GM21576 (cell line): ENCODE measurements around the gene NR3C1.

ENCODE experiments used
- ATAC-seq: cut with Tn5 transposase; IDR thresholded peaks from one replicate; pipeline ENCODE4 v1.9.1; 2021; ENCODE audit warnings: mild to moderate bottlenecking, moderate library complexity; ENCODE audit not compliant: unreplicated experiment

Gene NR3C1

GRCh38 chr5:143426437-143426991, 23.0 kb upstream of the NR3C1 start:
- no peak for ATAC-seq

- ATAC-seq: no peak
These were observed 22.3 kb upstream of the NR3C1 start for GRCh38 chr5:143425835-143426234.

DNA sequence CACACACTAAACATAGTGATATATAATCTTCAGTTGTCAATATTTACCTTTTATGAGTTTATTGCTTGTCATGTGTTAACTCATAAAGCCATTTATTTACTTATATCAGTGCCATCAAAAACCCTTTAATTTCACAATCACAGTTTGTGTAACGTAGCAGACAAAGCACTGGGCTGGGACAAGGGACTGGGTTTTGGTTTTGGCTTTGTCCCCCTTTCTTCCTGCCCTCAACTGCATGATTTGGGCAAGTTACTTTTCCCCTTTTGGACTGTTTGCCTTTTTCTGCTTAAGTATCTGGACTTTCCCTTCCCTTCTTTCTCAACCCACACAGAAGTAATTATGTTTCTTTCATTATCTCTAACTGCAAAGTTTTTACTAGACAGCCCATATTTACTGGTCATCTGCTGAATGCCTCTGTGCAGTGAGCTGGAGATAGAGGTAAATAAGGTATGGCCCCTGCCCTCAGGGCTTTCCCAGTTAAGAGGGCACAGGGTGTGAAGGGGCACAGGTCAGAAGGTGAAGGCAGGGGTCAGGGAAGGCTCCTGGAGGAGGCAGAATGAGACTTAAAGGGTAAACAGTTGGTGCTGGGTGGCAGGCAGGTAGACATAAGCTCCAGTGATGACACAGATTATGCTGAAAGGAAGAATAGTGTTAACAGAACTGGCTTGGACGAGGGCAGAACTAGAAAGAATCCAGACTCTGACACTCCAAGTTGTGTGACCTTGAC, 14.8 kb upstream of the NR3C1 start:
- peak; percentile 47 for ATAC-seq

- ATAC-seq: no peak
These were observed 14.1 kb upstream of the NR3C1 start for GRCh38 chr5:143417503-143418139.

GRCh38 chr5:143416411-143416810, 12.9 kb upstream of the NR3C1 start:
- ATAC-seq: no peak

GRCh38 chr5:143413958-143414669, 10.6 kb upstream of the NR3C1 start:
- ATAC-seq: peak; percentile 72

DNA sequence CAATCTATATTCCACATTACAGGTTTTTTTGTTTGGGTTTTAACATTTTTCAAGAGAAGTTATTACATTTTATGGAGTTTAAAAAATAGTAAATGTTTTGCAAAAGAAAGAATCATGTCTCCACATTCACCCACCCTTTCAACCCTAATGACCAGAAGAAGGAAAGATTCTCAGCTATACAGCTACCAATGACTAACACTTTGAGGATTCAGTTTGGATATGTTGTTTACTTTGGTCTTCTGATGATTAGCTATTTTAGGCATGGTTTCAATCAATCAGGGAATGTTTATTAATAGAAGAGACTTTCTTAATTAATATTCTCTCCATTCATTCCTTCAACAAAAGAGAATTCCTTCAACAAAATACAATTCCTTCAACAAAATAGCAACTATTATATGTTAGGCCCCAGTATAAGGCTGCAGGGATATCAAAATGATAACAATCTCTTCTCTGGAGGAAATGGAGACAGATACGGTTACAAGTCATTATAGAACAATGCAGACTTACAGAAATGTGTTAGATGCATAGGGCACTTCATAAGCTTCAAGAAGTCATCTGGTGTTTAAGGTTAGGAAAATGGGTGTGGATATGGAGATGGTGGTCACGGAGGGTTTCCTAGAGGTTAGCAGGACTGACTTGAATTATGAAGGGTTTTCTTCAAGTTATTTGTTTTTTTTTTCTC, 9.3 kb upstream of the NR3C1 start:
- ATAC-seq: no peak

DNA sequence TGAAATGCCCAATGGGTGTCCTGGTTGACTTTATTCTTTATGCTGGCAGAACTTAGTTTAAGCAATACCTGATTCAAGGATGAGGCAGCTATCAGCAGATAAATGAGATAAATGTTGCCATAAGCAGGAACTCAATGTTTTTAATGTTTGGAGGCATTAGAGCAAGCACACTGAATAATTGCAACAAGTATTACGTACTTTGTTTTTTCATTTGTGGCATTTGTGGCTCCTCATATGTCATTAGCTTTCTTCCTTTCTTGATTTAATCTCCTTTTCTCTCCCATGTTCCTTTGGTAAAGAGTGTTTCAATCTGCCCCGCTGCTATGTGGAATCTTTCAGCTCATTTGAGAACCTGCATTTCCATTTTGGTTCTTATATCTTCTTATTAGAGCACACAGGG, 6.4 kb upstream of the NR3C1 start:
- ATAC-seq: no peak

GRCh38 chr5:143406408-143406807, 2.9 kb upstream of the NR3C1 start:
- ATAC-seq: no peak

DNA sequence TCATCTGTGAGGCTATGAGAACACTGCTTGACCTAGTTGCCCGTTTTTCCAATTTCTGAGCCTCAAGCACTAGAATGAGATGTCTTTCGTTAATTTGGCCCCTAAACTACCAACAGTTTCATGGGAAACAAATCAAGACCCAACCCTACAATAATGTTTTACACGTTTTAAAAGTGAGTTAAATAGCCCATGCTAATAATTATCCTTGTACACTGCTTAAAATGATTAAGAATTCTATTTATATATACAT, 2.3 kb upstream of the NR3C1 start:
- ATAC-seq: no peak

DNA sequence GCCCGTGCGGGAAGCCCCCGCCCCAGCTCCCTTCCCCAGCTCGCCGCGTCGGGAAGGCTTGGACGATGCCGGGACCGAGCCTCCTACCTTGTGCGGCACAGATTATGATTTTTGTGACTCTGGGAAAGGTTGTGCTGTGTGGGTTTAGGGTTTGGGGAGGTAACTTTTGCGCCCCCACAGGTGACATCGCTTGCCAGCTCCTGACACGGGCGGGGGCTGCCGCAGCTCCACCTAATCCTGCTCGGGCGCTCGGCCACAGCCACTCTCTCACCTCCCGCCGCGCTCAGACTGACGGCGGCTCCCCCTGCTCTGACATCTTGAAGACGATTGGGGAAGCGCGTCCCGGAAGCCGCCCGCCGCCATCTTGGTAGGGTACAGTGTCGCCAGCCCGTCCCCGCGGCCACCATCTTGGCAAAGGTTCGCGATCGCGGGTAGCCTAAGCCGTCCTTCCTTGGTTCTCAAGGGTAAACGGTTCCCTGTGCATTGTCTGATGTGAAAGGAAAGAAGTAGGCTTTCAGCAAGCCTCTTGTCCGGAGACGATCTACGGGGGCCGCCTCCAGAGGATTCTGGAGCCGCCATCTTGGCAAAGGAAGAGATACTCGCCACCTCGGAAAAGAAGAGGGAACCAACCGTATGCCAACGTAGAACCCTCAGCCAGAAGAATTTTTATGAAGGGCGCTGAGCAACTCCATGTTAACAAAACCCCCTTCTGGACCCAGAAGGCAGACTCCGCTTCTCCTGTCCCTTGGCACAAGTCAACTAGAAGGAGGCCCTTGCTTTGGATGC, 1.8 kb upstream of the NR3C1 start:
- peak; percentile 30 for ATAC-seq

DNA sequence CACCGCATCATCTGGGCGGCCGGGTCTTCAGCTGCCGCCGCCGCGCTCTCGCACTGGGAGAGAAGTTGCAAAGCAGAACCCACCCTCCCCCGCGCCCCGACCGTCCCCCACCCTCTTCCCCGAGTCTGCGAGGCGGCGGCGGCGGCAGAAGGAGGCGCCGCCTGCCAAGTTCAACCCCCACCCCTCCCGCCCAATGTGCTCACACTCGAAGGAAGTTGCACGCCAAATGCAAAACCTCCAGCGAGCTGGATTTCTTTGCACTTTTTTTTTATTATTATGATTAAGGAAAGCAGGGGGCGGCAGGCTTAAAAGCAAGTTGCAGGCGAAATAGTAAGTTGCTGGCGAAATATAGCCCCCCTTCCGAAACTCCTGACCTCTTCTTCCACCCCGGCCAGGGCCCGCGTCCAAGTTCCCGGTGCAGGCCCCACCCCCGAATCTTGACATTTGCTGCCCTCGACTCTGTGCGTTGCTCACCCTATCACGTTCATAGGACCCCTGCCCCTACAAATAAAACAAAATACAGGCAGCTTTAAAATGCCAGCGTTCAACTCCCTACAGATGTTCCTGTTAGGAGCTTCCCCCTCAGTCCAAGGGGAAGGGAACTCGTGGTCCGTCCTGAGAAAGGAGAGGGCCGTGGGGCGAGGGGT, 1.1 kb upstream of the NR3C1 start:
- ATAC-seq: peak; percentile 18

DNA sequence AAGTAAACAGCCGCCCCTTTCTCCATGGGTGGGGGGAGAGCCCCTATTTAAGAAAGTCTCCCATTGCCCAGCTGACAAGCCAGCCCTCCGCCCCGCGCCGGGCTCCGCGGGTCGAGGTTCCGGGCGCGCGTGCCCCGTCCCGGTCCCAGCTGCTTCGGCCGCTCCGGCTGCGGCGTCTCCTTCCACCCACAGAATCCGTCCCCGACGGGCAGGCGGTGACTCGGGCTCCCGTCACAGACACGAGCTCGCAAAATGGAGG, 223 bp downstream of the NR3C1 start:
- ATAC-seq: peak; percentile 6

GRCh38 chr5:143402553-143403333, 743 bp downstream of the NR3C1 start:
- no peak for ATAC-seq

DNA sequence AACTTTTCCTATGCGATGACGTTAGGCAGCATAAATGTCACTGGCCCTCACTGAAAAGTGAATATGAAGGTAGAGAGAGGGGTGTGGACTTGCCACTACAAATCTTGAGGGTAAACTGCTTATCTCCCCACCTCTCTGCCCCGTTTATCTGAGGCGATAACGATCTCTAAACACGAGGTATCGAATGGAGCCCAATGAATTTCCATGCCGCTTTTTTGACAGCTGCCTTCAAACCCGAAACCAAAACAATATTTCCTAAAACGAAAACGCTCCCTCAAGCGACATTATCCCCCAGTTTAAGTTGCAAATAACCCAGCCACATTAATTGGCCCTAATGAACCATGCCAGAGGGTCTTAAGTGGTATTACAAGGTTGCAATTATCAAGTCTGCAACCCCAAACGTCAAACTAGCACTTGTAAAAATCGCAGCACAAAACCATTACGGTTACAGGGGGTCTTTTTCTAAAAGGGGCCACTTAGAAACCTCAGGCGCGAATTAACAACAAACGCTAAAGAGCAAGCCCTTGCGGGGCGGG, 1.4 kb downstream of the NR3C1 start:
- no peak for ATAC-seq

- ATAC-seq: no peak
These were observed 2.1 kb downstream of the NR3C1 start for GRCh38 chr5:143401227-143402016.

GRCh38 chr5:143400541-143401226, 2.8 kb downstream of the NR3C1 start:
- no peak for ATAC-seq
